ENCODE results near the gene CNOT2. TPM values are rescaled to one million over a fixed set of nuclear protein-coding genes. Genes with fewer than 3 reads are reported as not detected.

CNOT2 gene
- total RNA-seq, 1 experiment from 2014 or later, result 82.9 TPM

DNA sequence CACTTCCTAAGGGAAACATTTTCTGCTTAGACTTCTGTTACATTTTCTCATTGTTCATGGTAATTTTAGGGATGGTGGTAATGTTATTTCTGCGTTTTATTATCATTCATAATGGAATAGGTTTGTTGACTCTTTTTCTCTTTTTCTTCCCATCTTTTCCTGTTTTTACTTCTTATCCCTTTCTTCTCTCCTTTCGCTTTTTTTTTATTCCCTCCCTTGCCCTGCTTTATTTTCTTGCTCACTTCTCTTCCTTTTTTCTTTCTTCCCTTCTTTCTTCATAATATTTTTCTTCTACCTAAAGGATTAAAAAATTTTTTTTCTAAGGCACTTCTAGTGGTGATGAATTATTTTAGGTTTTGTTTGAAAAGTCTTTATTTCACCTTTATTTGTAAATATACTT lies 45.6 kb downstream of the CNOT2 start:
- H2BK15ac ChIP-seq (ENCODE audit: low read depth, low read length), result no peak overlapping the region
- no peak overlapping the region for H3K9ac ChIP-seq (ENCODE audit: extremely low read depth, insufficient read length, low read length)
- H3K27me3 Mint-ChIP-seq (ENCODE audit: low read depth), result no peaks in the 10 kb centered on the region
- no peak overlapping the region for H3K4ac ChIP-seq (ENCODE audit: low read depth, low read length)
- no peak overlapping the region for H2BK20ac ChIP-seq (ENCODE audit: low read depth, low read length, poor library complexity, severe bottlenecking)
- no peak overlapping the region for H4K91ac ChIP-seq (ENCODE audit: insufficient read length, low read depth, low read length)
- H3K27me3 ChIP-seq (ENCODE audit: insufficient read depth, low read length), result no peaks in the 10 kb centered on the region
- peaks cover 9 to 27% (median 16%) of the 10 kb centered on the region in 3 experiments for H3K36me3 Mint-ChIP-seq (ENCODE audit: insufficient read depth in 1 of 3, low read depth in 3 of 3)
- H3K4me1 ChIP-seq (ENCODE audit: insufficient read depth, low read length), result no peaks in the 10 kb centered on the region
- H3K79me2 ChIP-seq (ENCODE audit: insufficient read depth, low read length), result no peaks in the 10 kb centered on the region; the same call in 1 of the 2 replicates
- H3K27ac Mint-ChIP-seq, result peak overlapping the region; percentile 32 to 95 (median 93); a peak in 5 of 7 replicates
- H3K14ac ChIP-seq (ENCODE audit: insufficient read depth, low read length), result no peak overlapping the region
- no peak overlapping the region for H3K56ac ChIP-seq (ENCODE audit: insufficient read length, low read depth, low read length)
- no peak overlapping the region for H2BK120ac ChIP-seq (ENCODE audit: low read depth, low read length, poor library complexity, severe bottlenecking)
- no peaks in the 10 kb centered on the region for H3K79me1 ChIP-seq (ENCODE audit: insufficient read depth, low read depth, low read length, poor library complexity, severe bottlenecking)
- H3K18ac ChIP-seq (ENCODE audit: insufficient read length, low read depth, low read length), result no peak overlapping the region
- no peak overlapping the region for H4K5ac ChIP-seq (ENCODE audit: insufficient read length, low read depth, low read length)
- peaks cover 41 to 48% of the 10 kb centered on the region in 2 experiments for H3K4me1 Mint-ChIP-seq
- H3K9me3 Mint-ChIP-seq, result no peaks in the 10 kb centered on the region
- H4K20me1 ChIP-seq (ENCODE audit: control insufficient read depth, insufficient read depth, insufficient read length), result no peaks in the 10 kb centered on the region
- no peak overlapping the region for H2AFZ ChIP-seq (ENCODE audit: low read length)
- no peak overlapping the region for H2AK5ac ChIP-seq (ENCODE audit: insufficient read length, low read length)
- H4K8ac ChIP-seq (replicated peaks; ENCODE audit: insufficient read length, low read depth, low read length), result no peak overlapping the region
- no peak overlapping the region for H2BK5ac ChIP-seq (ENCODE audit: insufficient read length, low read length)
- no peak for DNase-seq
- no peak overlapping the region for H2BK12ac ChIP-seq (ENCODE audit: insufficient read length, low read depth, low read length)
- no peak overlapping the region for H3K4me2 ChIP-seq (ENCODE audit: insufficient read depth, insufficient read length, low read length)
- H3T11ph ChIP-seq (ENCODE audit: low read length), result no peak overlapping the region
- H3K27ac ChIP-seq (ENCODE audit: insufficient read length, low read depth, low read length), result no peak overlapping the region
- WGBS (ENCODE audit: extremely low coverage, insufficient read length, low lambda C conversion rate), result no CpG with 5 or more reads among the region's 2 CpGs
- H3K4me3 Mint-ChIP-seq, result no peak overlapping the region
- no peaks in the 10 kb centered on the region for H3K9me3 ChIP-seq (ENCODE audit: control insufficient read depth, low read depth, low read length)
- no peak overlapping the region for H3K23ac ChIP-seq (ENCODE audit: insufficient read length, low read depth, low read length)
- no peaks in the 10 kb centered on the region for H3K23me2 ChIP-seq (ENCODE audit: insufficient read length, low read depth, low read length, poor library complexity, severe bottlenecking)
- TF ChIP-seq, protein P1, sequence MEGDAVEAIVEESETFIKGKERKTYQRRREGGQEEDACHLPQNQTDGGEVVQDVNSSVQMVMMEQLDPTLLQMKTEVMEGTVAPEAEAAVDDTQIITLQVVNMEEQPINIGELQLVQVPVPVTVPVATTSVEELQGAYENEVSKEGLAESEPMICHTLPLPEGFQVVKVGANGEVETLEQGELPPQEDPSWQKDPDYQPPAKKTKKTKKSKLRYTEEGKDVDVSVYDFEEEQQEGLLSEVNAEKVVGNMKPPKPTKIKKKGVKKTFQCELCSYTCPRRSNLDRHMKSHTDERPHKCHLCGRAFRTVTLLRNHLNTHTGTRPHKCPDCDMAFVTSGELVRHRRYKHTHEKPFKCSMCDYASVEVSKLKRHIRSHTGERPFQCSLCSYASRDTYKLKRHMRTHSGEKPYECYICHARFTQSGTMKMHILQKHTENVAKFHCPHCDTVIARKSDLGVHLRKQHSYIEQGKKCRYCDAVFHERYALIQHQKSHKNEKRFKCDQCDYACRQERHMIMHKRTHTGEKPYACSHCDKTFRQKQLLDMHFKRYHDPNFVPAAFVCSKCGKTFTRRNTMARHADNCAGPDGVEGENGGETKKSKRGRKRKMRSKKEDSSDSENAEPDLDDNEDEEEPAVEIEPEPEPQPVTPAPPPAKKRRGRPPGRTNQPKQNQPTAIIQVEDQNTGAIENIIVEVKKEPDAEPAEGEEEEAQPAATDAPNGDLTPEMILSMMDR (conservative IDR thresholded peaks at IDR 0.05), result no peak

Measured in H9 (cell line).